GM15510 (cell line): Measurements from ENCODE around the gene MMD.

Experiments
- POLR2A ChIP-seq: IDR thresholded peaks from 3 replicates; pipeline ENCODE4 v1.6.1; 2011; ENCODE audit warnings: borderline replicate concordance; ENCODE audit not compliant: insufficient read length; ENCODE audit errors: extremely low read depth

MMD gene

DNA sequence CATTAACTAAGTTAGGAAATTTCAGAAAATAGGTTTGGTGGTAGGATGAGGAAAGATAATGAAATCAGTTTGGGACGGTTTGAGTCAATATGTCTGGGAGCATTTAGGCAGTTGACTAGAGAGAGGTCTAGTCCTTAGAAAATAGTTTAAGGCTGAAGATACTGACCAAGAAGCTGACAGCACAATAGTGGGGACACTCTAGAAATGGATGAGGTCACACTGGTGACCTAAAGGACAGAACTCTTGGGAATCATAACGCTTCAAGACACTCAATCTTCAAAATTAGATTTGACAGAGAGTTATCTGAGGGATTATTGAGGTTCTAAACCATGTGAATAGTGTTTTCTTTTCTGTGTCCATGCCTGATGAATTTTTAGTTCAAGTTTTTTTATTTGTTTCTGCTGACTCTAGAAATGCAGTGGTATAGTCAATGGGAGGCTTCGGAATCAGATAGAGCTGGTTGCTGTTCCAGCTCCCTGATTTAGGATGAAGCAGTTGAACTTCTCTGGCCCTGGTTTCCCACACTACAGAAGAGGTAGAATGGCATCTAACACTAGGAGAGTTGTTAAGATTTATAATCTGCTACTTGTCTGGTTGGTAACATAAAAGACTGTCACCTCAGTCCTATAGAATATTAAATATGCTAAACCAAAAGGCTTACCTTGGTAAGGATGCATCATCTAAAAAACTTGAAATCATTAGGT, 29.7 kb downstream of the MMD start:
- no peak for TF ChIP-seq POLR2A

- no peak for TF ChIP-seq POLR2A
These were observed 30.3 kb downstream of the MMD start for GRCh38 chr17:55391244-55391757.

DNA sequence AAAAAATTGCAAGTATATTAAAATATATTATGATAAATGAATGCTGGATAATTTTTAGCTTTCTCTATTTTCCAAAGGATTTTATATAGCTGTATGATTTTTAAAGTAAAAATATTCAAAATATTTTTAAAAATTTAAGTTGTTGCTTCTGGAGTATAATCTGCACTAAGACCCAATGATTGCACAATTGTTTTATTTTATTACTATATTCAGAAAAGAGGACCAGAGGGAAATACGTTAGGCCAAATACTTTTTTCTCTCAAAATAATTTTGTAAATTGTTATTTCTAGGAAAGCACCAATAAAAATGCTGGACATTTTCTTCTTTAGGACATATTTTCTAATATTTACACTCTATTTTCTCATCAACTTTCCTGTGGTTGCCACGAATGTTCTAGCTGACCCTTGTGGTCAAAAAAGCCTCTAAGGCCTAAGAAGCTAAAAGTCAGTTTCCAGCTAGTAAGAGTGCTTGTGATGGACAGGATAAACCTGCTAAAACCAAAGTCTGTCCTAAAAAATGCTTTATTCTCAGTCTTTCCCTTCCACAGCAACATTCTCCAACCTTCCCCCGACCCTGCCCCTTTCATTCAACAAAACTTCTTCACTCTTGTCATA, 31.2 kb downstream of the MMD start:
- TF ChIP-seq POLR2A = no peak

DNA sequence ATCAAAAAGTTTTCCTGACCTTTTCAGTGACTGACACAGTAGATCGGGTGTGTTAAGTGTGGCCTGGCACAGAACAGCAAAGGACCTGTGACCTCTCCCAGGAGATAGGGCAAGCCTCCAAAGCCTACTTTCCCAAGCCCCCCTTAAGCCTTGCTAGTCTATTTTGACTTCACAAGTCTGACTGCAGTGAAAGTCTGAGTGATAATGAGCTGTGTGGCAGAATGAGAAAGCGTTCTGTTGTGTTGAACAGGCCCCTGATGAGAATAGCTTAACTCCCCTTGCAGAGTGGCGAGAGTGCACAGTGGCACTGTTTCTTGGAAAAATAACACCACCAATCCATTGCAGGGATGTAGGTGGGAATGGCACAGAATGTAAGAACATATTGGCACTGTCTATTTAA, 32.8 kb downstream of the MMD start:
- no peak for TF ChIP-seq POLR2A

GRCh38 chr17:55386796-55387332, 34.8 kb downstream of the MMD start:
- TF ChIP-seq POLR2A = no peak

DNA sequence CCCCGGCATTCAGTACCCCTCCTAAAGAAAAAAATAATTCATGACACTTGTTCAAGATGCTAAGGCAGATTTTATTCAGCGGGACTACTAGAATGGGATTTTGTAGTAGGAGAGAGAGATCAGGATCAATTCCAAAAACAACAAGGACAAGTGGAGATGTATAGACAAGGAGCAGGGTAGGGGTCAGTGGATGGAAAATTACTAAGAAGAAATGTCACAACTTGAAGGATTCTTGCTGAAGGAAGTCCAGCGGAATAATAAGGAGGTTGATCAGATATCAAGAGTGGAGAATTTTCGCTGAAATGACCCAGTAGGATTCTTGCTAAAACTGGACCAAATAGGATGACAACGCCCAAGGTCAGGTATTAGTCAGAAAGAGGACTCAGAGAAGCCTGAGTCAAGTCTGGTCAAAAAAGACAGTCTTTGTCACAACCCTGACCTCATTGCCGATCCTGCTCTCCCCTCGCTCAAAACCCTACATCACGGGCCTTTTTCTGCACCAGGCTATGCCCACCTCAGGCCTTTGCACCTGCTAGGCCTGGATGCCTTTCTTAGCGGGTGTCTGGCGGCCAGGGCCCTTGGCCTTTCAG, 36.9 kb downstream of the MMD start:
- no peak for TF ChIP-seq POLR2A

DNA sequence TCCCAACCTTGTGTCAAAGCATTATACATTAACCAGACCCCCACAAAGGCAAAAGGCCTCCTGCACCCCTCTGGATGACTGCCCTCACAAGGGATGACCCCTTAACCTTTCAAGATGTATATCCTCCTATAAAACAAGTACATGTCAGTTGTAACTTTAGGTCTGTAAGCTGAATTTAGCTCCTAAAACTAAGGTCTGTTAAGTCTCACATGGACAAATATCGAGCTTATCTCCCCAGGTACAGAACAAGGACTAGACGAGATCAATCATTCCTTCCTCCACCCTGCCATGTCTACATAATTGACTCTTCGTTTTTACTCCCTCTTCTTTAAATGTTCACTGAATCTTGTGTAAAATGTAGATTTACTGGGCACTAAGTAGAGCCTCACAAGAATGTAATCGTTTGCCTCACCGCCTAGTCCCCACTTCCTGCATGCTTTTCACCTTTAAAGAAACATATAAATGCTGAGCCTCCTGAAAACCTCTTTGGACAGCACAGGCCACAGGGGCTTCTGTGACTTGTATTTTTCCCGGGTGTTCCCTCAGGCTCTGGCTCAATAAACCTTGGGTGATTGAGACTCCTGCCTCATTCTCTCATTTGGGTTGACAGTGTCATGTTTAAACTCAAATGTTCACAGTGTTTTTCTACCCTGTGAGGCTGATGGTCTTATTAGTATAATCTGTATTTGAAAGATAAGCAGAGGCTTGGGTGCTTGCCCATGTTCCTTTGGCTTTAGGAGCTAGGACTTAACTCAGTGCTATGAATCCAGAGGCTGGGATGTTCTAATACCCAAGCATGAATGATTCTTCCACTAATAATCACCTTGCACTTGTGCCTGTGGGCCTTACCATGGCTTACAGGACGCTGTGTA, 37.6 kb downstream of the MMD start:
- TF ChIP-seq POLR2A = no peak

GRCh38 chr17:55381017-55381770, 40.4 kb downstream of the MMD start:
- TF ChIP-seq POLR2A = no peak

DNA sequence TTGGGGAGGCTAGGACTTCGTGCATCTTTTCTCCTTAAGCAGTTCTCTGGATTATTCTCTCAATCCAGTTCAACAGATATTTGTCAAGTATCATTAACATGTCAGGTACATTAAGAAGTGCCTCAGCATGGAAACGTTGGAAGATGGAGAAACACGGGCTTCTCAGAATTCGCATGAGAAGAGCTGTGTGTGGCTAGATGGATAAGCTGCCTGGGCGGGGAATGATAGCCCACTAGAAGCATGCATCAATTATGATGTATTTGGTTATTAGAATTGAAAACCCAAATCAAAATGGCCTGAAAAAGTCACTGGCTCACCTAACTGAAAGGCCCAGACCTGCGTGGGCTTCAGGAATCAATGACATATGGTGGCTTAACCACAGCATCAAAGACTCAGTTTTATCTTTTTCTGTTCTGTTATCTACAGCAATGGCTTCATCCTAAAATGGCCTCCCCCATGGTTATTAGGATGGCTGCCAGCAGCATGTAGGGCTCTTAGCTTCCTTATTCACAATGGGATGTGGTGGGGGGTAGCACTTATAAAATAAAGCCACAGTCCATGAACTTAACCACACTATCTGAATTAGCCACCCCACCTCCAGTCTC, 43.9 kb downstream of the MMD start:
- TF ChIP-seq POLR2A = no peak

- no peak for TF ChIP-seq POLR2A
These were observed 52.9 kb downstream of the MMD start for GRCh38 chr17:55368706-55369105.

- no peak for TF ChIP-seq POLR2A
These were observed 55.6 kb downstream of the MMD start for GRCh38 chr17:55366020-55366481.

GRCh38 chr17:55363033-55363432, 58.6 kb downstream of the MMD start:
- no peak for TF ChIP-seq POLR2A

DNA sequence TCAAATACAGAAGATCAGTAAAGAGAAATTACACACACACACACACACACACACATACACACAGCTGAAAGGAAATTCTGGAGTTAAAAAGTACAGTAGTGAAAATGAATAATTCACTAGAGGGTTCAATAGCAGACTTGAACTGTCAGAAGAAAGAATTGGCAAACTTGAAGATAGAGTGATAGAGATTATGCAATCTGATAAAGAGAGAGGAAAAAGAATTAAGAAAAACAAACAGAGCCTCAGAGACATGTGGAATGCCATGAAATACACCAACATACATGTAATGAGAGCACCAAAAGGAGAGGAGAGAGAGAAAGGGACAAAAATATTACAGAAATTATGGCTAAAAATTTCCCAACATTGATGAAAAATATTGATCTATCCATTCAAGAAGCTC, 60.7 kb downstream of the MMD start:
- no peak for TF ChIP-seq POLR2A
